Vagina (tissue), 2 donors: ENCODE data around the gene TMEM167B.

ENCODE experiments used
- POLR2AphosphoS5 ChIP-seq, 2 donors: sonication (generic); formaldehyde crosslinking; IDR thresholded peaks; one replicate each; pipeline ENCODE4 v1.9.0; 2017; ENCODE audit warnings: antibody characterized with exemption in 2 of 2, mild to moderate bottlenecking in 2 of 2, low read depth in 1 of 2; ENCODE audit not compliant: insufficient read depth in 1 of 2
- TF ChIP-seq, protein P1 (sequence below), 3 experiments: fragments of 450-650 bp in 2 of 3; fragments of 200-600 bp in 1 of 3; sonication (generic) in 1 of 3; IDR thresholded peaks; one replicate each; pipeline ENCODE4 v1.5.1; 2017 to 2019; ENCODE audit warnings: antibody characterized with exemption in 3 of 3, mild to moderate bottlenecking in 2 of 3, moderate library complexity in 2 of 3

DNA sequence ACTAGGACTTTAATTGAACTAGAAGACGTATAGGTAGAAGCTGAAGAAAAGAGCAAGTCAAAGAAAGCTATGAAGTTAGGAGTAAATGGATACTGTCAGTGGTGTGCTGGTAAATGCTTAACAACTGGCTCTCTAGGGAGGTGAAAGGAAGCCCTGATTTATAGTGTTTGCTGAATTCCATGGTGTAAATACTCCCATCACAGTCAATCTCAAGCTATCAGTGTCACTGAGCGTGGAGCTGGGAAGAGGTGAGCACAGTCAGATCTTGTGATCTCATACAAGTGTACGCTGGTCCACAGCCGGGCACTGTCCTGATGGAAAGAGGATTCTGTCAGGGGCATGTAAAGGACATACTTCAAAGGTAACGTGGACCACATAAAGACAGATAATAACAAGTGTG lies 51.7 kb downstream of the TMEM167B start:
- no peak for TF ChIP-seq POLR2AphosphoS5 (IDR thresholded peaks at IDR 0.05; ENCODE audit: insufficient read depth in 1 of 2, low read depth in 1 of 2)
- TF ChIP-seq, protein P1, sequence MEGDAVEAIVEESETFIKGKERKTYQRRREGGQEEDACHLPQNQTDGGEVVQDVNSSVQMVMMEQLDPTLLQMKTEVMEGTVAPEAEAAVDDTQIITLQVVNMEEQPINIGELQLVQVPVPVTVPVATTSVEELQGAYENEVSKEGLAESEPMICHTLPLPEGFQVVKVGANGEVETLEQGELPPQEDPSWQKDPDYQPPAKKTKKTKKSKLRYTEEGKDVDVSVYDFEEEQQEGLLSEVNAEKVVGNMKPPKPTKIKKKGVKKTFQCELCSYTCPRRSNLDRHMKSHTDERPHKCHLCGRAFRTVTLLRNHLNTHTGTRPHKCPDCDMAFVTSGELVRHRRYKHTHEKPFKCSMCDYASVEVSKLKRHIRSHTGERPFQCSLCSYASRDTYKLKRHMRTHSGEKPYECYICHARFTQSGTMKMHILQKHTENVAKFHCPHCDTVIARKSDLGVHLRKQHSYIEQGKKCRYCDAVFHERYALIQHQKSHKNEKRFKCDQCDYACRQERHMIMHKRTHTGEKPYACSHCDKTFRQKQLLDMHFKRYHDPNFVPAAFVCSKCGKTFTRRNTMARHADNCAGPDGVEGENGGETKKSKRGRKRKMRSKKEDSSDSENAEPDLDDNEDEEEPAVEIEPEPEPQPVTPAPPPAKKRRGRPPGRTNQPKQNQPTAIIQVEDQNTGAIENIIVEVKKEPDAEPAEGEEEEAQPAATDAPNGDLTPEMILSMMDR (IDR thresholded peaks at IDR 0.05) = no peak
